GM21390 (cell line): ENCODE data around the gene BANP.

Source experiments
- ATAC-seq: cut with Tn5 transposase; IDR thresholded peaks from one replicate; pipeline ENCODE4 v1.9.1; 2021; ENCODE audit not compliant: unreplicated experiment

BANP gene

GRCh38 chr16:87948735-87949070, 2.5 kb upstream of the BANP start:
- ATAC-seq = no peak

- no peak for ATAC-seq
Observed at GRCh38 chr16:87949071-87949744, 2.0 kb upstream of the BANP start.

GRCh38 chr16:87951552-87952538, 611 bp downstream of the BANP start:
- no peak for ATAC-seq

GRCh38 chr16:87952751-87953150, 1.5 kb downstream of the BANP start:
- ATAC-seq = no peak

GRCh38 chr16:87953308-87954215, 2.3 kb downstream of the BANP start:
- no peak for ATAC-seq

GRCh38 chr16:87954361-87954760, 3.1 kb downstream of the BANP start:
- no peak for ATAC-seq

GRCh38 chr16:87954826-87955225, 3.6 kb downstream of the BANP start:
- no peak for ATAC-seq

- ATAC-seq = no peak
Observed at GRCh38 chr16:87955302-87956097, 4.3 kb downstream of the BANP start.

GRCh38 chr16:87956098-87956364, 4.8 kb downstream of the BANP start:
- no peak for ATAC-seq

GRCh38 chr16:87956365-87957231, 5.4 kb downstream of the BANP start:
- ATAC-seq = peak; percentile 35

GRCh38 chr16:87957296-87958094, 6.3 kb downstream of the BANP start:
- no peak for ATAC-seq

GRCh38 chr16:87958632-87959031, 7.4 kb downstream of the BANP start:
- no peak for ATAC-seq

- no peak for ATAC-seq
Observed at GRCh38 chr16:87959391-87959990, 8.3 kb downstream of the BANP start.

GRCh38 chr16:87960296-87960695, 9.1 kb downstream of the BANP start:
- no peak for ATAC-seq

- no peak for ATAC-seq
Observed at GRCh38 chr16:87960852-87961251, 9.6 kb downstream of the BANP start.

- ATAC-seq = no peak
Observed at GRCh38 chr16:87961623-87962022, 10.4 kb downstream of the BANP start.

GRCh38 chr16:87963400-87963799, 12.2 kb downstream of the BANP start:
- no peak for ATAC-seq

GRCh38 chr16:87964049-87964659, 12.9 kb downstream of the BANP start:
- no peak for ATAC-seq
